Measurements from ENCODE around the gene TNRC18.

Gene TNRC18

GRCh38 chr7:5396999-5397663, 26.5 kb downstream of the TNRC18 start:
- DNase-seq, result peak; percentile 78 to 84

GRCh38 chr7:5396542-5396941, 27.1 kb downstream of the TNRC18 start:
- peak; percentile 49 to 53 for DNase-seq

- no peak for DNase-seq
These were observed 28.4 kb downstream of the TNRC18 start for GRCh38 chr7:5395246-5395645.

- DNase-seq, result no peak
These were observed 29.1 kb downstream of the TNRC18 start for GRCh38 chr7:5394264-5395105.

GRCh38 chr7:5393748-5394147, 29.9 kb downstream of the TNRC18 start:
- DNase-seq, result no peak

- DNase-seq, result no peak
These were observed 30.3 kb downstream of the TNRC18 start for GRCh38 chr7:5393328-5393727.

GRCh38 chr7:5390918-5391317, 32.7 kb downstream of the TNRC18 start:
- no peak for DNase-seq

GRCh38 chr7:5388905-5389433, 34.7 kb downstream of the TNRC18 start:
- DNase-seq, result no peak

GRCh38 chr7:5388273-5388901, 35.2 kb downstream of the TNRC18 start:
- no peak for DNase-seq

- DNase-seq, result no peak
These were observed 35.9 kb downstream of the TNRC18 start for GRCh38 chr7:5387711-5388245.

- no peak for DNase-seq
These were observed 39.0 kb downstream of the TNRC18 start for GRCh38 chr7:5384618-5385017.

- no peak for DNase-seq
These were observed 40.1 kb downstream of the TNRC18 start for GRCh38 chr7:5383314-5384098.

GRCh38 chr7:5382281-5382892, 41.2 kb downstream of the TNRC18 start:
- no peak for DNase-seq

GRCh38 chr7:5381071-5381772, 42.4 kb downstream of the TNRC18 start:
- no peak for DNase-seq

- DNase-seq, result no peak
These were observed 43.1 kb downstream of the TNRC18 start for GRCh38 chr7:5380350-5381070.

- DNase-seq, result no peak
These were observed 44.1 kb downstream of the TNRC18 start for GRCh38 chr7:5379546-5379945.

GRCh38 chr7:5377816-5378215, 45.8 kb downstream of the TNRC18 start:
- DNase-seq, result no peak

- no peak for DNase-seq
These were observed 46.4 kb downstream of the TNRC18 start for GRCh38 chr7:5377279-5377678.

GRCh38 chr7:5375925-5376324, 47.7 kb downstream of the TNRC18 start:
- DNase-seq, result no peak

- DNase-seq, result no peak
These were observed 49.2 kb downstream of the TNRC18 start for GRCh38 chr7:5374464-5374863.

- DNase-seq, result no peak
These were observed 50.3 kb downstream of the TNRC18 start for GRCh38 chr7:5373300-5373699.
